ENCODE data around the gene TAF6L.
"Not testable (repeated sequence)": the region's sequence is repeated elsewhere in the genome, so short reads cannot be mapped to it uniquely, and the experiment has no call there.

TAF6L gene

DNA sequence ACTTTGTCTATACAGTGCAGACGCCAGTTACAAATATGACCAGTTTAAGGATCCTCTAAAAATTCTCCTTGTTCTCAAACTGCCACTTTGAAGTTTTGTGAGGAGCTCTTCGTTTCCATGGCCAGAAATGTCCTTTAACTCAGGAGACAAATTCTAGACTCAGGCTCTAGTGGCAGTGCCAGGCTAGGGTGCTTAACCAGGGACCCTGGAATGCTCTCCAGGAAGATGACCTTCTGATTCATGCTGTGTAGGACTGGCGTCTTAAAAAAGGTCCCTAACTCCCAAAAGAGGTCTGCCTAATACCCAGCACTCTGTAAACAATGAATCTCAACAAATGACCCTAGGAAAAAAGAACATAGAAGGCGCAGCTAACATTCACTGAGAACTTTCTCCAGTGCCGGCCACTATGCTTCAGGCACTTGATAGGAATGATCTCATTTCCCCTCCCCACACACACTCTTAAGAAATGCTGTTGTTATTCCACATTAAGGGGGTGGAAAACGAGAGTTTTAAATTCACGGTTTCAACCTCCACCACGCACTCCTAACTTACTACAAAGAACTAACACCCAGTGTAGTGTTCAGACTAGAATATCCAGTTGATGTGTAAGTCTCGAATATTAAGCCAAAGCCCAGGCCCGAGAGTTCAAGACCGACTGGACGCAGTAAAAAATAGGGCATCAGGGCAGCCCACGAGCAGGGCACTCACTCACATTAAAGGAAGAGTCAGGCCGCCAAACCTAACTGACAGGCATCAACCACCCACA is 33.3 kb downstream of the TAF6L start:
- no peak for DNase-seq (ENCODE audit: extremely low read depth in 1 of 2, low read depth in 1 of 2)

DNA sequence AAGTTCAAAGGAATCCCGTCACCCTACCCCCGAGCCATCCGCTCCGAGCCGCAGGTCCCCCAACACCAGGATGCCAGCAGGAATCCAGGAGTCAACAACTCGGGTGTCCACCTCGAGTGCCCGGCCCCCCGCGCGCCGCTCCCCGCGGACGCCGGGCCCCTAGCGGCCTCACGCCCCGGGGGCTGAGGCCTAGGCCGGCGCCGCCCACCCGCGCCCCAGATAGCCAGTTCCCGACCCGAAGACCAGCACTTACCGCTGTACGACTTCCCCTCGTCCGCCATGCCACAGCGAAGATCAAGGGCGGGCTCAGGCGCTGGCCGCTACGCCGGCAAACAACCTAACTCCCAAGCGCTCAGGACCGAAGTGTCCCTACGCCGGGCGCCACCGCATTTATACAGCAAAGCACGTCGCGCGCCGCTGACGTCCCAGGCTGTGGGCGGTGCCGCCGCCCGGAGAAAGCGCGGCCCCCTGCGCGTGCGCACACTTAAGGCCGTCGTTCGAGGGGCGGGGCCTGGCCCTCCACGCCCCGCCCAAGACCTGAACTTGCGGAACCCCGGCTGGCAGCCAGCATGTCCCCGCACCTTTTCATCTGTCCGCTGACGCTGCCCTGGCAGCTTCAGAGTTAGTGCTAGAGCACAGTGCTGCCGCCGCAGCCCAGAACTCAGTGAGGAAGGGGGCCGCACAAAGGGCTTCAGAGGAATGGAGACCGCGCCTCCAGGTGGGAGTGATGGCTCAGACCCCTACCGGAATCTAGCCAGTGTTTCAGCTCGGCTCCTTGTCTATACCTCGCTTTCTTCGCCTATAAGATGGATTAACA is 34.1 kb downstream of the TAF6L start, which contains the start of gene NXF1:
Gene NXF1 (minus strand): TSS at position 365 of the 817 bp plus-strand sequence. CDS start 84 bp downstream, at position 281.
- DNase-seq (ENCODE audit: extremely low read depth in 1 of 2, low read depth in 1 of 2) = peak; percentile 80 to 91

DNA sequence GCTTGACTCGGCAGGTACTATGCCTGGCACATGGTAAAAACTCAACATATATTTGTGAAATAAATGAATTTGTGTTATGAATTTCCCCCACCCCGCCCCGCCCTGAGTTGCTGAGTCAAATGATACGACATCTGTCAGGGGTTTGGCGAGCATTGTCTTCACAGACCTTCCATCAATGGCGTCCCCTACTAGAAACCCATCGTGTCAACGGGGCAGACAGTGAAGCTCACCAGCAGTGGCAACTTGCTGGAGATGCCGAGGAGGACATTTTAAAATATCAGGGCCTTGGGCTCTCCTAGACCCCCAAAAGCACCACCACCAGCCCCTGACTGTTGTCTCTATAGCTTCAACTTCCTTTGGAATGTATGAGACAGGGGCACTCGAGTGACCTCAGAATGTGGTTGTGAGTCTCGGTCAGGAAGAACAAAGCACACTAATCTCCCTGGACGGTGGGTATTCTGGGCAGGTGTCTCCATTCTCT is 34.8 kb downstream of the TAF6L start:
- DNase-seq (ENCODE audit: extremely low read depth in 1 of 2, low read depth in 1 of 2) = no peak

DNA sequence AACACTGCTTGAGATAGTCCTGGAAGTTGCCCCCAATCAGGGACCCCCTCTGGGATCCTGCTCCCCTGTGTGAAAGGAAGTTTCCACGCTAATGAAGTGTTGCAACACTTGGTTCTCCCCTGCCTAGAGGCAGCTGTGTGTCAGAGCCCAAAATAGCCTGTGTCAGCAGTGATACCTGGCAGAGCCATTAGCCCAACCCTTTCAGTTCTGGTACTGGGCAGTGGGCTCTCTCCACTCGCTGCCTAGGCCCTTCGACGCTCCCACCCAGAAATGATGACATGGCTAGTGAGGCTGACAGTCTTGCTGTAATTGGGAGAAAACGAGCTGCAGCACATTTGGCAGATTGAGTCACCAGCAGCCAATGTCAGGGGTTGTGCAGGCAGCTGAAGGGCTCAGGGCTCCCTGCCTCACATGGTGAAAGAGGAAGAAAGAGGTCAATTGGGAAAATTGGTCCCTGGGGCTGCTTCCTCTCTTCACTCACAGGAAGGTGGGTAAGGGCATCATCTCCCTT is 35.5 kb downstream of the TAF6L start:
- no peak for DNase-seq (ENCODE audit: extremely low read depth in 1 of 2, low read depth in 1 of 2)

DNA sequence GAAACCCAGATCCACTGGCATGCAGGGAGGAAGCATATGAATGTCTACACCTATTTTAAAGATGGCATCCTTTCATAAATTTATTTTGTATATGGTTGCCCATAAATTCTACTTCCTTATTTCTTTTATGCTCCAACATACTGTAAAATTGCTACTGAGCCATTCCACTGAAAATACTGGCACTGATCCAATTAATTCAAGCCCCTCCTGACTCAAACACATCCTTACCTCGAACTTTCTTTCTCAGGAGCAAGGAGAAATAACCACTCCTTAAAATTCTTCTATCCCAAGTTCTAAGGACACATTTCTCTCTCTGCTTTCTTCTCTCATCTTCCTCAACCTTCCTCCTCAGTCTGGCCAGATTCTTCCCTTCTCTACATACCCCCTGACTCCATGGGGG is 39.6 kb downstream of the TAF6L start:
- no peak for DNase-seq (ENCODE audit: extremely low read depth in 1 of 2, low read depth in 1 of 2)

DNA sequence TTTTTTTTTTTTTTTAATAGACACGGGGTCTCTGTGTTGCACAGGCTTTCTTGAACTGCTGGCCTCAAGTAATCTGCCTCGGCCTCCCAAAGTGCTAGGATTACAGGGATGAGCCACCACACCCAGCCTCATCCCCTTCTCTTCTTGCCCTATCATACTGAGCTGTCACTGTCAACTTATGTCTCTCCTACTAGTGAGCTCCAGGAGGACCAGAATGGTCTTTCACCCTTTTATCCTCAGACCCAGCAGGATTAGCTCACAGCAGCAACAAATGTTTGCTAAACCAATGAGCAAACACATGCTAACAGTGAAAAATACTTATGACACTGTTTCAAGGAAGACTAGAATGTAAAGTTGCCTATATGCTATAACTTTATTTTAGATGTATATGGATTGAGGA is 40.5 kb downstream of the TAF6L start:
- DNase-seq (ENCODE audit: extremely low read depth in 1 of 2, low read depth in 1 of 2) = no peak

DNA sequence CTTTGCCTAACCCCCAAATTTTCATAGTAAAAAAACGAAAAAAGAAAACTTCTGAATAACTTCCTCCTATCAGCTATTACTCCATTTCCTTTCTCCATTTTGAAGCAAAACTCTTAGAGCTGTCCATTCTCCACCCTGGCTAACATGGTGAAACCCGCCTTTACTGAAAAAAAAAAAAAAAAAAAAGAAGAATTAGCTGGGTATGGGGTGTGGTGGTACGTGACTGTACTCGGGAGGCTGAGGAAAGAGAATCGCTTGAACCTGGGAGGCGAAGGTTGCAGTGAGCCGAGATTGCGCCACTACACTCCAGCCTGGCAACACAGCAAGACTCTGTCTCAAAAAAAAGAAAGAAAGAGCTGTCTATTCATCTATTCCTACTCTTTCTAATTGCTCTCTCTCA is 45.4 kb downstream of the TAF6L start:
- DNase-seq (ENCODE audit: extremely low read depth in 1 of 2, low read depth in 1 of 2) = no peak

DNA sequence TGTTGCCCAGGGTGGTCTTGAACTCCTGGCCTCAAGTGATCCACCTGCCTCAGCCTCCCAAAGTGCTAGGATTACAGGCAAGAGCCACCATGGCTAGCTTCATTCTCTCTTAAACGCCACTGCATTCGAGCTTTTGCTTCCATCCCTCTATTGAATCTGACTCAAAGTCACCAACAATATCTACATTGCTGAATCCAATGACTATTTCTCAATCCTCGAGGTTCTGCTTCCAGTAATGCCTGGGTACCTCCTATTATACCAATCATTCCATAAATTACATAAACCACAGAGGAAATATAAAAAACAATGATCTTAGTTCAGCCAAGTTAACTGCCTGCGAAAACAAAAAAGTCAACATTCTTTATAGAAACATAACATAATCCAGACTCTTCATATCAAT is 45.9 kb downstream of the TAF6L start:
- no peak for DNase-seq (ENCODE audit: extremely low read depth in 1 of 2, low read depth in 1 of 2)

DNA sequence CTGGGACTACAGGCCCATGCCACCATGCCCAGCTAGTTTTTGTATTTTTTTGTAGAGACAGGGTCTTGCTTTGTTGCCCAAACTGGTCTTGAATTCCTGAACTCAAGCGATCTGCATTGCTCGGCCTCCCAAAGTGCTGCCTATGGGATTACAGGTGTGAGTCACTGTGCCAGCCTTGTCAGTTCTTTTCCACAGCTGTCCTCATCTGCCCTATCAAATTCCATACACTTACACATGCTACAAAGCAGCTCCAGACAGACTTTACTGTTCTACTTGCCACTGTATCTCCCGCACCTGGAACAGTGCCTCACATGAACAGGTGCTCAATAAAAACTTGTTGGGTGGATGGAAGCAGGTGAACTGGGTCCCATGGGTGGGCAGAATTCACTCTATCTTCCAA is 52.5 kb downstream of the TAF6L start:
- DNase-seq (ENCODE audit: extremely low read depth in 1 of 2, low read depth in 1 of 2) = no peak

DNA sequence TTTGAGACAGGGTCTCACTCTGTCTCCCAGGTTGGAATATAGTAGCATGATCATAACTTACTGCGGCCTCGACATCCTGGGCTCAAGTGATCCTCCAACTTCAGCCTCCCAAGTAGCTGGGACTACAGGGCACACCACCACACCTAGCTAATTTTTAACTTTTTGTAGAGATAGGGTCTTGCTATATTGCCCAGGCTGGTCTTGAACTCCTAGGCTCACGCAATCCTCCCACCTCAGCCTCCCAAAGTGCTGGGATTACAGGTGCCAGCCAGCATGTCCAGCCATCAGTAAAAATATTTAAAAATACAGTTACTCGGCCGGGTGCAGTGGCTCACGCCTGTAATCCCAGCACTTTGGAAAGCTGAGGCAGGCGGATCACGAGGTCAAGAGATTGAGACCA is 56.9 kb downstream of the TAF6L start:
- not testable (repeated sequence) for DNase-seq (ENCODE audit: extremely low read depth in 1 of 2, low read depth in 1 of 2)

DNA sequence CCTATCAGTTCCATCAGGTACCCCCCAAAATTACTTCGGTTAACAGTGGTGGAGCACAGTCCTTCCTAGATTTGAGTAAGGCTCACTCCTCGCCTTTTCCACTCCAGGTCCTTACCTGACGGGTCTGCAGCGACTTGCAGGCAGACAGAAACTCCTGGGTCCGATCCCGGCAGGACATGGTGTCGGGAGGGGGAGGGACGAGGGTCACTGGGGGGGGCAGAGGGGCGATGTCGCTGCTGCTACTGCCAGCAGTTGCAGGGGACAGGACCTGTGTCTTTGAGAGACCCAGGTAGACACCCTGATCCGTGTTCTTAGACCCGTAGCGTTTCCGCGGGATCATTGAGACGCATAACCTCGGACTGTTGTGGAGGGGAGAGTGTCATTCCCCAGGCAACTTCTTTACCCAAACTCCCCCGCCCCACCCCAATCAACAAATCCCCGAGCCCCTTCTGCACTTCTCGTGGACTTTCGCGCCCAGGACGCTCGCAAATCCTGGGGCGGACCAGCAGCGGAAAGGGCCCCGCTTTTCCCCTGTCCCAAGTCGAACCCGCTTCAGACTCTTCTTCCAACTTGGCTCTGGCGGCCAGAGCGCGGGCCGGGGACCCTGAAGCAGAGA is 59.8 kb downstream of the TAF6L start:
- DNase-seq (ENCODE audit: extremely low read depth in 1 of 2, low read depth in 1 of 2) = no peak

DNA sequence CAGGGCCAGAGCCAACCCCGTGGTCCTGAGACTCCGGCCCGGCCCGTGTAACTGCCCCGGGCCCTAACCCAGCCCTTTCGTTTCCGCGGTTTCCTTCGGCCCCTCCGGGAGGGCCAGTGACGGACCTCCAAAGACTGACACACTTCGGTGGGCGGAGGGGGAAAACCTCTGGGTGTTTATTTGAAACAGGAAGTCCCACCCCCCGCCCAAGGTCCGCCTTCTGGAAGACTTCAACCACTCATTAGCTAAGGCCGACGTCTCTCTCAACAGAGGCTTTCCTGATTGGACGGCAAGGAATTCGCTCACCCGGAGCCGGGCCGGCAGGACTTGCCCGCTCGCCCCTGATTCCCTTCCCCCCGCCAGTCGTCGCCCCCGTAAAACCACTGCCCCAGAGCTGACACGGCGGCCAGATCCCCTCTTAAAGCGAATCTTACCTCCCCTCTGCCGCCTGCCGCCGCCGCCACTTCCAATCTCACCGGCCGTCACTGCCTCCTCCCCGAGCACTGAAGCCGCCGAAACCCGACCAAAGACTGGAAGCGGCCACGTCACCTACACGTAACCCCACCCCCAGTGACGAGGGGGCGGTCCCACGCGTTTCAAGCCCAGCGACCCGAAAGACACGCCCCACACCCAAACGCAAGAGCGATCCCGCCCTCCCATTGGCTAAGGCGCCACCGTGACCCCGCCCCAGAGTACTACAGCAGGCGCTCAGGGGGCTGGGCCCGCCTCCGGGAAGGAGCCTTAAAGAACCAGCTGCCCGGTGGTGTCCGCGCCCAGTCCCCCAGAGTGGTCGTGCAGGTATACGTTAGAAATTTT is 60.5 kb downstream of the TAF6L start, which contains the start of gene STX5:
Gene STX5 (minus strand): TSS at position 532 of the 816 bp plus-strand sequence. CDS start 808 bp downstream, outside the sequence.
- peak; percentile 98 to 99 for DNase-seq (ENCODE audit: extremely low read depth in 1 of 2, low read depth in 1 of 2)

DNA sequence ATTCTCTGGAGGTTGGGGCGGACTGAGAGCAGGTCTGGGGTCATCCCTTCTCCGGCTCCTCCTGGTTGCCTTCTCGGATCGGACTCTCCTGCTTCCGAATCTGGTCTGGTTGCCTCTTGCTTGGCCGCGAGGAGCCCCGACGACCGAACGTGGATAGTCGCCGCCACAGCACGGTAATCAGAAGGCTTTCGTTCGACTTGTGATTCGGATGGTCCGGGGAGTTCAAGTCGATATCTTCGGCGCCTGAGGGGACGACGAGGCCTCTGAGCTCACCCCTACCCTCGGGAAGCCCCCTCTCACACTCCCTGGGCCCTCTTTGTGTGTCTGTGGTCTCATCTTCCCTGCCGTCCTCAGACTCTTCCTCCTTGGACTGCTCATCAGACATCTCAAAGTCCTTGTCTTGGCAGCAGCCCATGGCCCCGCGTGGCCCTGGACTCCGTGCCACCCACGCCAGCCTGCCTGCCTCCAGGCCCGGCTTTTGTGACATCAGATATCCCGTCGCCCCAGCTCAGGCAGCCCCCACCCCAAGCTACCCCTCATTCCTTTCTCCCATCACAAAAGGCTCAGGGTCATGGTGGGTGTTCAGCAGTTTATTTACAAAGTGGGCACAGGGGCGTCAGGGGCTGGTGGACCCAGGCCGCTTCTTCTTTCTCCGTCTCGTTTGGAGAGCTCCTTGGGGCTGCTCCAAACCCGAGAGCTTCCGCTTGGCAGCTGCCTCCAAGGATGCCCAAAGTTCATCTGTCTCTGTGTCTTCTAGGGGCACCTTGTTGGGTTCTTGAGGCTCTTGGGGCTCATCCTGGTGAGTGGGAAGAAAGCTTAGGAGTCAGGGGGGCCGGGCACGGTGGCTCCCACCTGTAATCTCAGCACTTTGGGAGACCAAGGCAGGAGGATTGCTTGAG is 61.4 kb downstream of the TAF6L start, which contains the start of gene TEX54:
Gene TEX54 (minus strand): TSS at position 506 of the 899 bp plus-strand sequence.
- DNase-seq (ENCODE audit: extremely low read depth in 1 of 2, low read depth in 1 of 2) = no peak

DNA sequence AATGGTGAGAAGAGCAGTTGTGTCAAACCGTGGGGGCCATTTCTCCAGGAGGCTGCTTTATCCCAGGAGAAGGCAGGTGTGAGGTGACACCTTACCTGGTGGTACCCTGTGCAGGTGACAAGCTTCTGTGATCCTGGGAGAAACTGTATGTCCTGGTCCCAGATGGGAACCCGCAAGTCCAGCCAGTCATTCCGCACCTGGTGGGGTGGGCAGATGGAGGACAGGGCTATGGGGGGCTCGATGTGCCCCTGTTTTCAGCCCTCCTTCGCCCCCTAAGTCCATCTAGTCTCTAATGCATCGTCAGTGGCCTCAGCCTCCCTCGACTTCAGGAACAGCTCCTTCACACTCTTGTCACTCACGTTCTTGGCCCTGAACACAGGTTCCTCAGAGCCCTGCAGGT is 64.1 kb downstream of the TAF6L start:
- DNase-seq (ENCODE audit: extremely low read depth in 1 of 2, low read depth in 1 of 2) = no peak

Measured in stimulated activated CD8-positive, alpha-beta memory T cell treated with anti-CD3 and anti-CD28 coated beads, Interleukin-7, amount 100 ng/mL, for 48 hours (primary cell).